ENCODE measurements around the gene SH3PXD2A.

DNA sequence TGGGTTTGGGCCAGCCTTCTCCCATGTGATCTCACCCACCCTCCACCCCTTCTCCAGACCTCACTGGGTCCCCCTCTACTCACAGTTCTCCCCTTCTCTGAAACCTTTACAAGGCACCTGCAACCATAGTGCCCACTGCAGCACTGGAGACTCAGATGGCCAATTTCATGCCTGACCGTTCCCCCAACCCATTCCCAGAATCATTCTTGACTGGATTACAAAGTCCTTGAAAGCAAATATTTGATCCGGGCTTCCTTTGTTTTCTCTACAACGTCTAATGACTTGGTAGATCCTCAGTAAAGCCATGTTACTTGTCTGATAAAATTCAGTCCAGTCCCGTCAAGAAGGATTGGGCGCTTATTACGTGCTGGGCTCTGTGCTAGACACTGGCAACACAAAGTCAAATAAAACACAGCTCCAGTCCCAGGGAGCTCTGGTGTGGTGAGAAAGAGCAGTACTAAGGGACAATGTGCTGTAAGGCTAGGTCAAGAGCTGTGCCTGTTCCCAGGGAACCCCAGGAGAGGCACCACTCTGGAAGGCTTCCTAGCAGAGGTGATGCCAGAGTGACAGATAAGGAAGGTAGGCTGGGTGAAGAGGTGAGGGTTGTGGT, 36.5 kb downstream of the SH3PXD2A start:
- no peak for TF ChIP-seq REST (IDR thresholded peaks at IDR 0.05; ENCODE audit: low read depth, low read length)
- no peak for TF ChIP-seq ZNF274 (IDR thresholded peaks at IDR 0.05; ENCODE audit: insufficient read depth, insufficient read length)
- no peak for TF ChIP-seq JUNB (IDR thresholded peaks at IDR 0.05)
- no peak for TF ChIP-seq POLR2AphosphoS5 (IDR thresholded peaks at IDR 0.05; ENCODE audit: low read length)
- no peak for TF ChIP-seq RAD21 (IDR thresholded peaks at IDR 0.05; ENCODE audit: insufficient read depth, low read depth, low read length)
- no peak for TF ChIP-seq SIN3A (IDR thresholded peaks at IDR 0.05; ENCODE audit: low read depth, low read length)
- no peak for TF ChIP-seq ZNF384 (IDR thresholded peaks at IDR 0.05; ENCODE audit: borderline replicate concordance, low read depth, low read length)
- TF ChIP-seq SMAD1 (IDR thresholded peaks at IDR 0.05; ENCODE audit: low read depth, partially characterized antibody): no peak
- no peak for TF ChIP-seq EZH2 (IDR thresholded peaks at IDR 0.05; ENCODE audit: borderline replicate concordance, control insufficient read depth, low read depth, low read length)

Data from GM12878 (cell line).